ENCODE measurements around the gene THSD4.

DNA sequence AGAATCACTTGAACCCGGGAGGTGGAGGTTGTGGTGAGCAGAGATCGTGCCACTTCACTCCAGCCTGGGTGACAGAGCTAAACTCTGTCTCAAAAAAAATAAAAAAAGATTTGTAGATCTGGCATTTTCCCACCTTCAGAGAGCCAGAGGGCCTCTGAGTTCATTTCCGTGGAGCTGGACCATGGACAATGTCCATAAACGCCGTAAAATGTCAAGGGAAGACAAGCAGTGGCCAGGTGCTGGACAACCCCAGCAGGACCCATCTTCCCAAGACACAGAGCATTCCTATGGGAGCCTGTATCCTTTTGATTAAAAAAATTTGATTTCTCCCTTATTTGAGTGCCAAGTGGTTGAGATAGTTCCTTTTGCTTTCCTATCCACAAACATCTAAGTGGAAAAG lies 627.7 kb downstream of the THSD4 start:
- no peak for TF ChIP-seq POLR2A (IDR thresholded peaks at IDR 0.05)
- TF ChIP-seq, protein P1, sequence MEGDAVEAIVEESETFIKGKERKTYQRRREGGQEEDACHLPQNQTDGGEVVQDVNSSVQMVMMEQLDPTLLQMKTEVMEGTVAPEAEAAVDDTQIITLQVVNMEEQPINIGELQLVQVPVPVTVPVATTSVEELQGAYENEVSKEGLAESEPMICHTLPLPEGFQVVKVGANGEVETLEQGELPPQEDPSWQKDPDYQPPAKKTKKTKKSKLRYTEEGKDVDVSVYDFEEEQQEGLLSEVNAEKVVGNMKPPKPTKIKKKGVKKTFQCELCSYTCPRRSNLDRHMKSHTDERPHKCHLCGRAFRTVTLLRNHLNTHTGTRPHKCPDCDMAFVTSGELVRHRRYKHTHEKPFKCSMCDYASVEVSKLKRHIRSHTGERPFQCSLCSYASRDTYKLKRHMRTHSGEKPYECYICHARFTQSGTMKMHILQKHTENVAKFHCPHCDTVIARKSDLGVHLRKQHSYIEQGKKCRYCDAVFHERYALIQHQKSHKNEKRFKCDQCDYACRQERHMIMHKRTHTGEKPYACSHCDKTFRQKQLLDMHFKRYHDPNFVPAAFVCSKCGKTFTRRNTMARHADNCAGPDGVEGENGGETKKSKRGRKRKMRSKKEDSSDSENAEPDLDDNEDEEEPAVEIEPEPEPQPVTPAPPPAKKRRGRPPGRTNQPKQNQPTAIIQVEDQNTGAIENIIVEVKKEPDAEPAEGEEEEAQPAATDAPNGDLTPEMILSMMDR (IDR thresholded peaks at IDR 0.05), result no peak
